ENCODE measurements around the gene MYO6. TPM values are rescaled to one million over a fixed set of nuclear protein-coding genes. Genes with fewer than 3 reads are reported as not detected.

MYO6 gene
- polyA plus RNA-seq, 1 of the 3 experiments (the other 2 are of a cell fraction): 6.2 TPM

- 94% methylated on average over 5 of the region's 5 CpGs for WGBS (ENCODE audit: low lambda C conversion rate)
- Histone ChIP-seq H3K27ac (ENCODE audit: low read depth in 2 of 2, low read length in 1 of 2) (no peak overlapping the region), H3K27me3 (ENCODE audit: insufficient read depth) (no peaks in the 10 kb centered on the region), H3K4me1 (ENCODE audit: control insufficient read depth in 1 of 2, insufficient read depth in 2 of 2, low read depth in 1 of 2, low read length in 1 of 2) (peaks cover 0 to 12% of the 10 kb centered on the region in 2 experiments; a peak in 1 of 4 replicates), H3K4me3 (ENCODE audit: low read depth in 2 of 2, low read length in 1 of 2) (no peak overlapping the region), H3K36me3 (replicated peaks in 1 of 2; ENCODE audit: control insufficient read depth in 1 of 2, insufficient read depth in 2 of 2, low read length in 1 of 2) (peaks cover 0 to 5% of the 10 kb centered on the region in 2 experiments), H2AFZ (ENCODE audit: low read depth) (0 out of 2 replicates have a peak overlapping the region, but pooled peaks have one; percentile 35), H3K4me2 (no peak overlapping the region), H4K20me1 (ENCODE audit: insufficient read depth) (no peaks in the 10 kb centered on the region), H3K9me3 (no peaks in the 10 kb centered on the region), H3K9ac (no peak overlapping the region), H3K79me2 (ENCODE audit: insufficient read depth) (peaks cover 34% of the 10 kb centered on the region), H3K9me2 (no peaks in the 10 kb centered on the region), H3F3A (replicated peaks; ENCODE audit: insufficient read depth) (peaks cover 28% of the 10 kb centered on the region)
- POLR2A ChIA-PET: no interaction called here
- TF ChIP-seq RAD21 (IDR thresholded peaks at IDR 0.05; ENCODE audit: low read length): no peak
- no peak for TF ChIP-seq TEAD4 (IDR thresholded peaks at IDR 0.05; ENCODE audit: borderline replicate concordance, insufficient read depth)
- no peak for TF ChIP-seq FOXM1 (IDR thresholded peaks at IDR 0.05; ENCODE audit: low read depth)
- TF ChIP-seq MEF2A (IDR thresholded peaks at IDR 0.05; ENCODE audit: borderline replicate concordance, low read depth): no peak
- no peak for TF ChIP-seq CHD2 (IDR thresholded peaks at IDR 0.05; ENCODE audit: low read length, partially characterized antibody)
- TF ChIP-seq JUND (IDR thresholded peaks at IDR 0.05): no peak
- TF ChIP-seq MXI1 (IDR thresholded peaks at IDR 0.05; ENCODE audit: low read depth, low read length): no peak
- no peak for TF ChIP-seq GATA2 (CRISPR knock-in tag; IDR thresholded peaks at IDR 0.05)
- no peak for TF ChIP-seq REST (IDR thresholded peaks at IDR 0.05; ENCODE audit: low read depth, low read length)
- no peak for TF ChIP-seq YY1 (IDR thresholded peaks at IDR 0.05; ENCODE audit: low read depth)
- TF ChIP-seq ELF1 (IDR thresholded peaks at IDR 0.05): no peak
- no peak for TF ChIP-seq CTCF (IDR thresholded peaks at IDR 0.05)
- no peak for TF ChIP-seq RCOR1 (IDR thresholded peaks at IDR 0.05; ENCODE audit: low read length)
- no peak for TF ChIP-seq FOSL2 (IDR thresholded peaks at IDR 0.05; ENCODE audit: borderline replicate concordance, low read depth)
- no peak for TF ChIP-seq MAX (IDR thresholded peaks at IDR 0.05; ENCODE audit: low read depth)
- CTCF ChIA-PET: interaction anchor here (0.7 kb wide), 1 partner anchor 44 kb away, joined by 3 read pairs; no protein-coding TSS in a partner anchor
- no peak for DNase-seq
Observed at GRCh38 chr6:75758061-75758460, 9.0 kb downstream of the MYO6 start.
